Left renal cortex interstitium (tissue), 4 donors: ENCODE results near the gene TPO. TPM values are rescaled to one million over a fixed set of nuclear protein-coding genes. Genes with fewer than 3 reads are reported as not detected.
A peak's percentile ranks its signal among the peaks of the same experiment; 100 is the strongest.
"Not testable (repeated sequence)": the region's sequence is repeated elsewhere in the genome, so short reads cannot be mapped to it uniquely, and the experiment has no call there.

Experiments
- DNase-seq, 4 donors: peaks; one replicate each; pipeline ENCODE4 v3.0.0-alpha.2; 2013; ENCODE audit warnings: low read depth in 4 of 4, low spot score in 2 of 4, missing footprints in 1 of 4
- polyA plus RNA-seq, 4 donors: library from polyadenylated mRNA; unstranded; fragments of 120-200 nt; gene quantifications; one replicate each; pipeline ENCODE4 v1.2.1, GENCODE V29; 2013; ENCODE audit not compliant: insufficient read length in 4 of 4

TPO gene
- polyA plus RNA-seq, 4 donors = 0.08 to 0.34 (median 0.11) TPM

- DNase-seq = no peak
These were observed 9.7 kb upstream of the TPO start for GRCh38 chr2:1403565-1403964.

- no peak for DNase-seq
These were observed 8.1 kb upstream of the TPO start for GRCh38 chr2:1405124-1405523.

DNA sequence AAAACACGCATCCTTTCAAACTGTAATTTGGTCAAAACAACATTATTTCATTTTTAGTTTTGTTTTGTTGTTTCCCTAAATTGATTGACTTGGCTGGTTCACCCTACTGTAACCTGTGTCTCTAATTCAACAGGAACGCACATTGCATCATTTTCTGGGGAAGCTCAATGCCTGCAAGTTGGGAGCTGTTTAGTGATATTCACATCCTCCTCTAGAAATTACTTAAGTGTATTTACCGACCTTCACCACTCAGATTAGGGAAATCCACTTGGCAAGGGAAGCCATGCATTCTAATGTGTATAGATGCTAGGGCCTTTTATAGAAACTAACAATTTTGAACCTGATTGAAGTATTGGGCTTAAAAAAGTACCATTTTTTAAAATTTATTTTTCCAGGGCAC, 7.3 kb upstream of the TPO start:
- no peak for DNase-seq

GRCh38 chr2:1406434-1406833, 6.8 kb upstream of the TPO start:
- no peak for DNase-seq

DNA sequence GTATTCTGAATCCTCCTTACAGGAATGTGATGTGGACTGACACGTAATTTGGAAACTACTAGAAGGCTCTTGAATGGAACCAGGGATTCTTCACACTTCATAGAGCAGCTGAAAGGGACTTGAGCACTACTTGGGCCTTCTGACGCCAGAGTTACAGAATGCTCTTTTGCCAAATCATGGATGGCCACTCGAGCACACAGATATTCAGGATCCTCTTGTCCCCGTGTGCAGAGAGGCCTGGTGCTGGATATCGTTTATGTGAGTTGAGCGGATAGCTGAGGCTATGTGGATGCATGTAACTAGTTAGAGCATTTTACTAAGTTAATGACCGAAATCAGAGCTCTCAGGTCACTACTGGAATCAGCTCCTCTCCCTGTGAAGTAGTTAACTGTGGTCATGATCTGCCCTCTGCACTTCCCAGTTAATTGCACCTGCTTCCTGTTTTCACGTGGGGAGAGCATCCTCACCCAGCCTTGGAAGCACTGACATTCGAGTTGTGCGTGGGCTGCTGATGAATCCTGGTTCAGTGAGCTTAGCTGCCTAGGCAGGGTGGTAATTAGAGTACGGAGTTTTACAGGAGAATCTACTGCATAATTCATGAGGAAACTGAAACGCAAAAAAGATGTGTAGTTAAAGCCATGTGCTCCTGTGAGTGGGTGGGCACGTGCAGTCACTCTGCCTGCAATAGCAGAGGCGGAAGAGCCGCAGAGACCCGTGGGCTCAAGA, 5.2 kb upstream of the TPO start:
- DNase-seq = peak in 3 of 4 donors; percentile 15 to 32 (median 27)

DNA sequence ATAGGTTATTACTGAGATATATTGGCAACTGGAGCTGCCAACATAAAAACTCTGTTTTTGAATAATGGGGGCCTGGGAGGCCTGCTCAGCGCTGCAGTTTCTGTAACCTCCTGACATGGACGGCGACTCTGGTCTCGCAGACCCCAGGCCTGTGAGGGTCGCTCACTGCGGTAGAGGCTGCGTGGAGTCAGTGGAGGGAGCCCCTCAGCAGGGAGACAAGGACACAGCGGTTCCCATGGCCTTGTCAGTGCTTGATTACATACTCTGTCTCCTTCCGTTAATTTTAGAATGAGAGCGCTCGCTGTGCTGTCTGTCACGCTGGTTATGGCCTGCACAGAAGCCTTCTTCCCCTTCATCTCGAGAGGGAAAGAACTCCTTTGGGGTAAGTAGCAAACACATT, 858 bp downstream of the TPO start:
- no peak for DNase-seq

- DNase-seq = not testable (repeated sequence)
These were observed 1.6 kb downstream of the TPO start for GRCh38 chr2:1414901-1415300.

DNA sequence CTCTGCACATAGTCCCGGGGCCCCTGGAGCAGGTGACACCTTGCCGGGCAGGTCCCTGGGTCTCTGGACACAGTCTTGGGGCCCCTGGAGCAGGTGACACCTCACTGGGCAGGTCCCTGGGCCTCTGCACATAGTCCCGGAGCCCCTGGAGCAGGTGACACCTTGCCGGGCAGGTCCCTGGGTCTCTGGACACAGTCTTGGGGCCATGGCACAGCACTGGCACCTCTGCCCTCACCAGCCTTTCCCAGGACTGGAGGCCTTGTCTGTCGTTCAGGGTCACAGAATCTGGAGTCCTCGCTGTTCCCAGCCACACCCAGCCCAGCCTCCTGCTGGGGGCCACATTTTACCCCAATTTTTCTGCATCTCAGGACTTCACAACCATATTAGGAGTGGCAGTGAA, 2.2 kb downstream of the TPO start:
- DNase-seq = no peak

DNA sequence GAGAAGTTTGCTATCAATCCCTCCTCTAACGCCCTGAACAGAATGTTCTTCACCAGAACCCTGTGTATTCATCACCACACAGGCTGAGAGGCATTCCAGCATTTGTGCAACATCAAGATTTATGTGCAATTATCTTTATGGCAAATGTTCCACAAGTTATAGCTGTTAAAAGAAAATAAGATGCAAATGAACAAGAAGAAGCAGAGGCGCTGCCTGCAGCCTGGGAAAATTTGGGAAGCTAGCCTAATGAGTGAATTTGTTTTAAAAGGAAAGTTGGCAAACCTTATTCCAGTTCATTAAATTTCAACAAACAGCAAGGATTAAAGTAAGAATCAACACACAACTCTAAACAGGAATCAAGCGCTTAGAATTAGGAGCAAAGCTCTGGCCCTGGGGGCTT, 5.3 kb downstream of the TPO start:
- DNase-seq = no peak

GRCh38 chr2:1420746-1421480, 7.7 kb downstream of the TPO start:
- no peak for DNase-seq

GRCh38 chr2:1421731-1422130, 8.5 kb downstream of the TPO start:
- DNase-seq = no peak

DNA sequence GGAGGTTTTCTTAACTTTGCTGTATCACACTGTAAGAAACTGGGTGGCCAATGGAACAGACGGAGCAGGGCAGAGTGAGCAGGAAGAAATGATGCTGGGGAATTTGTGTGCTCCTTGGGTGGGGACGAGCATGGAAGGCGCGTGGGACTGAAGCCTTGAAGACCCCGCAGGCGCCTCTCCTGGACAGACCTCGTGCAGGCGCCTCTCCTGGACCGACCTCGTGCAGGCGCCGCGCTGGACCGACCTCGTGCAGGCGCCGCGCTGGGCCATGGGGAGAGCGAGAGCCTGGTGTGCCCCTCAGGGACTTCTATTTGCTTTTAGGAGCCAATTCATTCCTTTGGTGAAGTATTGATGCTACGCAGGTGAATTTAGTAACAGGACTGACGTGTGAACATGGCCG, 8.9 kb downstream of the TPO start:
- DNase-seq = no peak

DNA sequence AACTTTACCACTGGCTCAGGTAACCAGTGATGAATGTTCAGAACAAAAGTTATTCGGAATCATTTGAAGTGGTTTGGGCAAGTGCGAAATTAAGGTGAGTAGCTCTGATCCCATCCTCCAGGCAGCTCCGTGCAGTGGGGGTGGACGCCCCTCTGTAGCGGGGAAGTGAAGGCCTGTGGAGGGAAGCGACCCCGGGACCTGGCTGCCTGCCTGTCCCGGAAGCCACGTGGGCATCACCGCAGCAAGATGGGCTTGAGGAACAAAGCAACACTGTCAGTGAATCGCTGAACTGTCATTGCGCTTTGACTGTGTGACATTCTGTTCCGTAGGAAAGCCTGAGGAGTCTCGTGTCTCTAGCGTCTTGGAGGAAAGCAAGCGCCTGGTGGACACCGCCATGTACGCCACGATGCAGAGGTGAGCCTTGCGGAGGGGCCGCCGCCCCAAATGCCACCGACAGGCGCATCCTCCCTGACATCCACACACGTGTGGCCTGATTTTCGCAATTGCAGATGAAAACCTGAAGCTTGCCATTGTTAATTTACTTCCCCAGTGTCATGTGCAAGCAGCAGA, 9.5 kb downstream of the TPO start:
- no peak for DNase-seq

DNA sequence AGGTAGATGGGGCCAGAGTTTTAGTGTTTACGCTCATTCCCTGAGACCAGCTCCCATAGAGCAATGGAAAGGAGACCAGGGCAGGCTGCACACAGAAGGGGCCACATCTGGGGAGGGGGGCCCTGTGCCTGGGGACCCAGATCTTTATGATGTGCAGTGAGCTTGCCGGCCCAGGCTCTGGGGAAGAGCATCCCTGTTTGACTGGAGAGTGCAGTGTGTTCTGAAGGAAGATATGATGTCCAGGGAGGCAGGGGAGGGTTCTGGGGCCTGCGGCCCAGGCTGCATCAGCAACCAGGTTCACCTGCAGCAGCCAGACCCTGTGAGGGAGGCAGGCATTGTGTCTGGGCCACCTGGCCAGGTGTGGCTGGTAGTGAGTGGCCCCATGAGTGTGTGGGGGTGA, 13.8 kb downstream of the TPO start:
- DNase-seq = no peak

GRCh38 chr2:1429895-1430294, 16.6 kb downstream of the TPO start:
- no peak for DNase-seq

DNA sequence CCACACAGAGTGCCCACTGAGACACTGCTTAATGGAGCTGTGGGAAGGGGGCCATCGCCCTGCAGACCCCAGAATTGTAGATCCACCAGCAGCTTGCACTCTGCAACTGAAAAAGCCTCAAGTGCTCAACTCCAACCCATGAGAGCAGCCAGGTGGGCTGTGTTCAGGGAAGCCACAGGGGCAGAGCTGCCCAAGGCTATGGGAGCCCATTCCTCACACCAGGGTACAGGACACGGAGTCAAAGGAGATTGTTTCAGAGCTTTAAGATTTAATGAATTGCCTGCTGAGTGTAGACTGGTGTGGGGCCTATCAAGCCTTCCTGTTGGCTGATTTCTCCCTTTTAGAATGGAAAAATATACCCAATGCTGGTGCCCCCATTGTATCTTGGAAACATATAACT, 17.2 kb downstream of the TPO start:
- no peak for DNase-seq

DNA sequence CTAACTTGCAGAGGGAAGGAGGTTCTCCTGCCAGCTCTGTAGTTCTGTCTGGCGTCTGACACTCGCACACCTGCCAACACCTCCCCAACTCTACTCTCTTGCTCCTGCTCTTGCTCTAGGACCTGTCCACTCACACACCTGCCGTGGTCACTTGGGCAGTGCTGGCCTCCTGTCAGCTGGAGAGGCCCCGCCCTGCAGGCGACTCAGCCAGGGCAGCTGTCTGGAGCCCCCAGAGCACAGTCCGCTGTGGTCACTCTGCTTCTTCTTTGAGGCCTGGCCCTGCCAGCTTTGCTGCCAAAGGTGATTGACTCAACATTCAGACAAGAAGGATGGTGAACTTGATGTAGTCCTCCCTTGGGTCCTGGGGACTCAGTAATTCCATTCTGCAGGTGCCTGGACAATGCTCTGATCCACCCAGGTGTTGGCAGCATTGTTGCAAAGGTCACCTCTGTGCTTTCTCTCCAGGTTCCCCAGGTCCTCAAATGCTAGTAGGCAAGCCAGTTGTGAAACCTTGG, 18.7 kb downstream of the TPO start:
- no peak for DNase-seq

DNA sequence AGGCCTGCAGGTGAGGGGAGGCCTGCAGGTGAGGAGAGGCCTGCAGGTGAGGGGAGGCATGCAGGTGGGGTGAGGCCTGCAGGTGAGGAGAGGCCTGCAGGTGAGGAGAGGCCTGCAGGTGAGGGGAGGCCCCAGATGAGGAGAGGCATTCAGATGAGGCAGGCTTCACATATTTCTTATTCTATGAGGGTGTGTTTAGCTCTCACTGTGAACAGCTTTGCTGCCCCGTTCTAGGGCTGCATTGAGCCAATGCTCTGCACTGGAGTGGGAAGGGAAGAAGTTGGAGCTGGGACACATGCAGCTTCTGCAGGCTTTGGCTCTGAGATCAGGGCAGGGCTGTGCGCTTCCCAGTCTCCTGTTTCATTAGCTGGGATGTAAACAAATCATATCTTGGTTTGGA, 19.5 kb downstream of the TPO start:
- DNase-seq = no peak

DNA sequence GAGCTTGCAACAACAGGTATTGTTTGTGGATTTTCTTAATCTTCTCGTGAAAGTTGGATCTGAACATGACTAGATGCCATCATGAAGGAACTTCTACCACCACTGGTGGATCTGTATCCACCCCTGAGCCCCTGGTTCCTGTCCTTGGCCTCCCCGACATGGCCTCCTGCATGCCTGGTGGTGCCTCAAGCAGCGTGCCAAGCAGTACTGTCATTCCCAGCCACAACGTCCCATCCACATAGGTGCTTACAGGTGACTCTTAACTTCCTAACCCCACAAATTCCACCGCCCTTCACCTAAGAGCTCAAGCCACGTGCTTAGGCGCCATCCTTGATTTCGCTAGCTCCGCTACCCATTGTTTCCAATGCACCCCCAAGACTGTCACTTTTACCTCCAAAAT, 23.1 kb downstream of the TPO start:
- DNase-seq = no peak

GRCh38 chr2:1437101-1437500, 23.8 kb downstream of the TPO start:
- no peak for DNase-seq

GRCh38 chr2:1437537-1437936, 24.3 kb downstream of the TPO start:
- no peak for DNase-seq

DNA sequence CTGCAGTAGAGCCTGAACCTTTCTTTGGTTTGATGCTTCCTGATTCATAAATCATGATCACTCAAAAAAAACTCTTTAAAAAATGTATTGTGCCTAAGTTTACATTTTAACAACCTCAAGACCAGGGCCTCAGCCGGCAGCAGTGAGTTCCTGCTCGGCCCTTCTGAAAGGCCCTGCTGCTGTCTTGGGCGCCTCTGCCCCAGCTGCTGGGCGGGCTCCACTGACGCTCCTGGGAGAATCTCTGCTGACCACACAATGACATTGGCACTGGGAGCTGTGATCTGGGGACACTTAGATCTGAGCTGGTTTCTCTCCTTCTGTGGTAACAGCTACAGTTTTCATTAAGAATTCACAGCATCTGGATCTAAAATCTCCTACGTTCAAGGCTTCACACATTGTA, 25.7 kb downstream of the TPO start:
- no peak for DNase-seq
